ENCODE measurements around the gene NR3C1.
A peak's percentile ranks its signal among the peaks of the same experiment; 100 is the strongest.

Gene NR3C1

DNA sequence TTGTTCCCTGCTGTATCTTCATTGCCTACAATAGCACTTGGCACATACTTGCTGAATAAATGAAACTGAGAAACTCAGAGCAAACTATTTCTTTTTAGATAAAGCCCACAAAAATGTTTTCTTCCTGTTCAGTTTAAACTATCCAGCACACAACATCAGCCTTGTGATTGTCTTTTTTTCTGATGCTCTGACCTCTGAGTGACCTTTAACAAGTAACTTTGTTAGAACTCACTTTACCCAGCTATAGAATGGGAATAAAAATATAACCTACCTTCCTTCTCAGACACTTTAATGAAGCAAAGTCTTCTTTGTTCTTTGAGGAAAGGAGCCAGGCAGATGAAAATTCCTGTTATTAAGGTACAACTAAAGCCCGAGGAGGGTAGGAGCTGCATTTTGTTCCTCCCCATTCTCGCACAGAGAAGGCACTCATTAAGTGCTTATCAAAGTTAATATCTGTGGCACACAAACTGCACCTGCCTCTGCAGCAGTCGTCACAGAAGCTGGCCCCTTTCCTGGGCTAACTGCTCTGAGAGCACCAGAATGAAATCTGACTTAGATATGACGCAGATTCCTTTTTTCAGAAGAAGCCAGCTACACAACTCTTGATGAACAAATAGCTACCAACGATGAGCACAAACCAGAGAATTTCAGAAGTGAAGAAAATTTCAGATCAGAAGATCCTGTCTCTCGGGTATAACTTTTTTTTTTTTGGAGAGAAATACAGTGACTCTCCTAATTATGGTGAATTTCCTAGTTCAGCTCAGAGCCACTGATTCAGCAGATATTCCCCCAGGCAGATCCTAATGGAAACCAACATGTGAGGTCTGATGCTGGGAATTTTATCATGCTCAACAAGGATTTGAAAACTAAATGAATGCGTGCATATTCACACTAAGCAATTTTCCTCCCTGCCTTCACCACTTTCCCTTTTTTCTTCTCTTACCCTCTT, 31.0 kb upstream of the NR3C1 start:
- peak overlapping the region; percentile 59 for H3K27ac ChIP-seq
- H2AFZ ChIP-seq, result peak overlapping the region; percentile 76
- peak overlapping the region; percentile 86 for H3K4me2 ChIP-seq (ENCODE audit: low read length)
- H3K9me3 ChIP-seq (ENCODE audit: control insufficient read depth, low read length), result no peaks in the 10 kb centered on the region
- H3K4me3 ChIP-seq (ENCODE audit: low read depth, low read length), result peak overlapping the region; percentile 63
- no peak overlapping the region for H3K9ac ChIP-seq
- no peaks in the 10 kb centered on the region for H3K27me3 ChIP-seq (ENCODE audit: control insufficient read depth, insufficient read depth, low read length)
- H3K4me1 ChIP-seq, result peaks cover 13% of the 10 kb centered on the region
- TF ChIP-seq, protein P1, sequence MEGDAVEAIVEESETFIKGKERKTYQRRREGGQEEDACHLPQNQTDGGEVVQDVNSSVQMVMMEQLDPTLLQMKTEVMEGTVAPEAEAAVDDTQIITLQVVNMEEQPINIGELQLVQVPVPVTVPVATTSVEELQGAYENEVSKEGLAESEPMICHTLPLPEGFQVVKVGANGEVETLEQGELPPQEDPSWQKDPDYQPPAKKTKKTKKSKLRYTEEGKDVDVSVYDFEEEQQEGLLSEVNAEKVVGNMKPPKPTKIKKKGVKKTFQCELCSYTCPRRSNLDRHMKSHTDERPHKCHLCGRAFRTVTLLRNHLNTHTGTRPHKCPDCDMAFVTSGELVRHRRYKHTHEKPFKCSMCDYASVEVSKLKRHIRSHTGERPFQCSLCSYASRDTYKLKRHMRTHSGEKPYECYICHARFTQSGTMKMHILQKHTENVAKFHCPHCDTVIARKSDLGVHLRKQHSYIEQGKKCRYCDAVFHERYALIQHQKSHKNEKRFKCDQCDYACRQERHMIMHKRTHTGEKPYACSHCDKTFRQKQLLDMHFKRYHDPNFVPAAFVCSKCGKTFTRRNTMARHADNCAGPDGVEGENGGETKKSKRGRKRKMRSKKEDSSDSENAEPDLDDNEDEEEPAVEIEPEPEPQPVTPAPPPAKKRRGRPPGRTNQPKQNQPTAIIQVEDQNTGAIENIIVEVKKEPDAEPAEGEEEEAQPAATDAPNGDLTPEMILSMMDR (IDR thresholded peaks at IDR 0.05), result no peak
- H3K36me3 ChIP-seq (ENCODE audit: control insufficient read depth, insufficient read depth, low read length), result no peaks in the 10 kb centered on the region
- no peaks in the 10 kb centered on the region for H3K79me2 ChIP-seq

DNA sequence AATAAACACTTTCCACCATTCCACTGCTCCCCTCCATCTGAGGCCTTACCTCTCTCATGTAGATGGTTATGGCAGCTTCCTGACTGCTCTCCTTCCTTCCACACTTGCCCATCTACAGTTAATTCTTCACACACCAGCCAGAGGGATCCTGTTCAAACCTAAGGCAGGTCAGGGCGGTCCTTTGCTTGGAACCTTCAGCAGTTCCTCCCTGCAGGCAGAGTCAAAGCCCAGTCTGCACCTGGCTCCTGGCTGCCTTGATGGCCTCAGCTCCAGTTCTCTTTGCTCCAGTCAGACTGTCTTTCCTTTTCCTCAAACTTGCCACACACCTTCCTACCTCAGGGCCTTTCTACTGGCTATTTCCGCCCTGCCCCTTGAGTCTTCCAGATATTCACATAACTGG, 30.2 kb upstream of the NR3C1 start:
- Histone ChIP-seq H3K79me2 (no peaks in the 10 kb centered on the region), H3K36me3 (ENCODE audit: control insufficient read depth, insufficient read depth, low read length) (no peaks in the 10 kb centered on the region), H3K4me2 (ENCODE audit: low read length) (peak overlapping the region; percentile 86), H3K4me3 (ENCODE audit: low read depth, low read length) (peak overlapping the region; percentile 63), H3K9me3 (ENCODE audit: control insufficient read depth, low read length) (no peaks in the 10 kb centered on the region), H2AFZ (peak overlapping the region; percentile 76), H3K9ac (no peak overlapping the region), H3K27me3 (ENCODE audit: control insufficient read depth, insufficient read depth, low read length) (no peaks in the 10 kb centered on the region), H3K27ac (peak overlapping the region; percentile 59), H3K4me1 (peaks cover 13% of the 10 kb centered on the region)
- TF ChIP-seq, protein P1 (IDR thresholded peaks at IDR 0.05), result no peak

DNA sequence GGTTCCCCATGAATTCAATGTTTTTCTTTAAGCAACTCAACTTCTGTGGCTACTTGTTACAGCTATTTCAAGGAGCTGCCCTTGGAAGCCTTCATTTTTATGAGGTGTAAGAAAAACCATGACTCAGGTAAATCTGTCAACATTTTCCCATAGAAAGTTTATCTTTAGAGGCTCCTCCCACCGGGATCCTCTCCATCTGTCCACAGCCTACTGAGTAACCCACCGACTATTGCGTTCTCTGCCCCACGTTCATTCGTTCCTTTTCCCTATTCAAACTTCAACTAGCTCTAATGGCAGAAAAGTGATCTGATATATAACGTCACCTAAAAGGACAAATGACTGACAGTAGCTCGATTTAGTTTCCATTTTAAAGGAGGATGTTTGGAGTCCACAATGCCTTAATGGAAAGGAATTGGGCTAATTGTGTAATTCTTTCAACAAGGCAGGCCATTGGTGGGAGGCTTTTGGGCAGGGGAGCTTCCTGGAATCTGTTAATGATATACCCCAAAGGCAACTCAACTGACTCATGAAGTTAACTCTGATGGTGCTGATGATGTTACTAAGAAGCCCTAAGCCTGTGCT, 29.3 kb upstream of the NR3C1 start:
- Histone ChIP-seq H3K9me3 (ENCODE audit: control insufficient read depth, low read length) (no peaks in the 10 kb centered on the region), H3K79me2 (no peaks in the 10 kb centered on the region), H3K4me1 (peaks cover 13% of the 10 kb centered on the region), H3K4me2 (ENCODE audit: low read length) (no peak overlapping the region), H3K4me3 (ENCODE audit: low read depth, low read length) (no peak overlapping the region), H3K9ac (no peak overlapping the region), H3K36me3 (ENCODE audit: control insufficient read depth, insufficient read depth, low read length) (no peaks in the 10 kb centered on the region), H3K27ac (no peak overlapping the region), H3K27me3 (ENCODE audit: control insufficient read depth, insufficient read depth, low read length) (no peaks in the 10 kb centered on the region), H2AFZ (no peak overlapping the region)
- TF ChIP-seq, protein P1 (IDR thresholded peaks at IDR 0.05), result no peak

DNA sequence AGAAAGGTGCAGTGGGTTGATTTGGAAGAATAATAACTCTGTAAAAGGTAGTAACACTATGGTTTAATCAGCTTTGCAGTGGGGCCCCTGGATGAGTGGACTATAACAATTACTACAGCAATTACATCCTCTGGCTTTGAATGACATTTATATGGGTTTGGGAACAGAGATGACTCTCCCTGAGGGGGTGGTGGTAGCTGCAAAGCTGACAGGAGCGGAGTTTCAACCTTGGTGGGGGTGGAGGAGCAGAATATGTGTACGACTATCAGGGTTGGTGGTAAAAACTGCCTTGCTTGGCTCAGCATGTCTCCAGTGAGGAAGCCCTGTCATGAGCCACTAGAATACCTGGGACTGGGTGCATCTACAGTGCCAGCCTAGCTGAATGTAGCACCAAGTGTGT, 28.3 kb upstream of the NR3C1 start:
- Histone ChIP-seq H3K27me3 (ENCODE audit: control insufficient read depth, insufficient read depth, low read length) (no peaks in the 10 kb centered on the region), H3K79me2 (no peaks in the 10 kb centered on the region), H3K4me3 (ENCODE audit: low read depth, low read length) (no peak overlapping the region), H3K27ac (no peak overlapping the region), H3K4me2 (ENCODE audit: low read length) (no peak overlapping the region), H3K9ac (no peak overlapping the region), H2AFZ (no peak overlapping the region), H3K9me3 (ENCODE audit: control insufficient read depth, low read length) (no peaks in the 10 kb centered on the region), H3K36me3 (ENCODE audit: control insufficient read depth, insufficient read depth, low read length) (no peaks in the 10 kb centered on the region), H3K4me1 (peaks cover 13% of the 10 kb centered on the region)
- TF ChIP-seq, protein P1 (IDR thresholded peaks at IDR 0.05), result no peak

All from parathyroid adenoma (tissue), 2 donors.